Liver (tissue), 3 donors: ENCODE measurements around the gene TAGLN.

Experiments
- ATF3 ChIP-seq: IDR thresholded peaks from 2 replicates; pipeline ENCODE4 v1.6.1; 2016; ENCODE audit warnings: antibody characterized with exemption
- CTCF ChIP-seq: fragments of 150-350 bp; IDR thresholded peaks from 2 replicates; pipeline ENCODE4 v1.5.1; 2017; ENCODE audit warnings: improper control_type of control experiment, low read depth, low read length; ENCODE audit not compliant: missing input control
- GABPA ChIP-seq, 2 donors: IDR thresholded peaks in 1 of 2; conservative IDR thresholded peaks in 1 of 2; 2 replicates each; pipeline ENCODE4 v1.6.1; 2016; ENCODE audit warnings: antibody characterized with exemption in 2 of 2, mild to moderate bottlenecking in 1 of 2, moderate library complexity in 1 of 2
- HNF4A ChIP-seq, 2 donors: conservative IDR thresholded peaks; 2 replicates each; pipeline ENCODE4 v1.6.1; 2016; ENCODE audit warnings: antibody characterized with exemption in 2 of 2, mild to moderate bottlenecking in 2 of 2
- NR2F2 ChIP-seq: IDR thresholded peaks from 2 replicates; pipeline ENCODE4 v1.6.1; 2016; ENCODE audit warnings: antibody characterized with exemption
- REST ChIP-seq: IDR thresholded peaks from 2 replicates; pipeline ENCODE4 v1.6.1; 2016; ENCODE audit warnings: antibody characterized with exemption, mild to moderate bottlenecking
- SP1 ChIP-seq: IDR thresholded peaks from 2 replicates; pipeline ENCODE4 v1.6.1; 2018; ENCODE audit warnings: antibody characterized with exemption, mild to moderate bottlenecking
- TF ChIP-seq, protein P1 (sequence below): IDR thresholded peaks from 2 replicates; pipeline ENCODE4 v1.6.1; 2016; ENCODE audit warnings: antibody characterized with exemption
- donor health status: healthy.
- donor health status: healthy.

- no peak for TF ChIP-seq CTCF
- no peak for TF ChIP-seq SP1
- TF ChIP-seq ATF3 = no peak
- TF ChIP-seq NR2F2 = no peak
- no peak for TF ChIP-seq REST
- TF ChIP-seq HNF4A (conservative IDR thresholded peaks at IDR 0.05) = no peak
- TF ChIP-seq, protein P1, sequence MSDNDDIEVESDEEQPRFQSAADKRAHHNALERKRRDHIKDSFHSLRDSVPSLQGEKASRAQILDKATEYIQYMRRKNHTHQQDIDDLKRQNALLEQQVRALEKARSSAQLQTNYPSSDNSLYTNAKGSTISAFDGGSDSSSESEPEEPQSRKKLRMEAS = no peak
- TF ChIP-seq GABPA (IDR thresholded peaks at IDR 0.05 in 1 of 2, conservative IDR thresholded peaks at IDR 0.05 in 1 of 2) = no peak
These were observed 30.2 kb downstream of the TAGLN start for GRCh38 chr11:117229411-117229810.
